Heart left ventricle (tissue), 13 donors: Measurements from ENCODE around the gene MPZL1.

Experiments
- CTCF ChIP-seq, 12 donors: fragments of 200-600 bp; sonication (generic) in 4 of 12; IDR thresholded peaks; one replicate each; pipeline versions ENCODE4 v1.5.0 to v1.8.0; 2018 to 2022; ENCODE audit warnings: antibody characterized with exemption in 12 of 12, mild to moderate bottlenecking in 5 of 12
- POLR2A ChIP-seq, 2 donors: fragments of 450-650 bp; IDR thresholded peaks; one replicate each; pipeline ENCODE4 v1.6.1; 2017; ENCODE audit warnings: antibody characterized with exemption in 2 of 2, mild to moderate bottlenecking in 2 of 2, moderate library complexity in 2 of 2
- donor health status: ischemic (EF 13 %, LVEDD 7.1; RV severe dilation, severe dysfunction).
- donor health status: DM: no; HTN: yes; CAD: no.
- donor health status: DM: no; HTN: no; CAD: no.
- donor health status: ischemic (EF 25% LVEDD 6.9; RV normal size, moderate dysfunction).
- donor health status: ischemic (EF 25% LVEDD 5.7; RV mildly dilated, moderate dysfunction).
- donor health status: ischemic (EF 35%, LVEDD 5.7; RV mildly dilated, moderate dysfunction).
- donor health status: nonischemic (EF 11% LVEDD 7.7; RV severe dilation, severe dysfunction).
- donor health status: DM: yes; HTN: yes; CAD: no.
- donor health status: PGD.
- donor health status: ischemic (EF 29% LVEDD 5.4; RV normal size, mild dysfunction).
- donor health status: nonischemic (EF 23%, LVEDD 6.1; RV moderate dilation, normal function).

DNA sequence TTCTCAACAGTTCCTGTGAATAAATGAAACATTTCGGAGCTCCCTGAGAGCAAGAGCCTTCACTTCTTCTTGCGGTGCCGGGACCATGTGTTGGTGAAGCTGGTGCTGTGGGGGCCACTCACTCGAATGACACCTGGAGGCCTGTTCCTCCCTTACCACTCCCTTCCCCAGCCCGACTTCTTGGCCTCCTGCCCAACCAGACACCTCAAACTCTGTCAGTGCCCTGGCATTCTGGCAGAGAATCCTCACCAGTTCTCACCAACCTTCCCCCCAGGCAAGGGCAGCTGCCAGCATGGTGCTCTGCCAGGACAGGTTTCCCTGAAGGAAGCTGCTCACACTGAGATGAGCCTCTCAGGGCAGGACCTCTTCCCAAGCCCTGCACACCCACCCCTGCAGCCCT lies 68.3 kb downstream of the MPZL1 start:
- TF ChIP-seq CTCF (IDR thresholded peaks at IDR 0.05) (no peak), POLR2A (IDR thresholded peaks at IDR 0.05) (no peak)
